ENCODE data around the gene ATP11C. TPM values are rescaled to one million over a fixed set of nuclear protein-coding genes. Genes with fewer than 3 reads are reported as not detected.
A peak's percentile ranks its signal among the peaks of the same experiment; 100 is the strongest.

The ATP11C gene
- total RNA-seq, 1 donor from 2014 or later, result 48.5 TPM

GRCh38 chrX:139832718-139833309, 100.0 kb downstream of the ATP11C start:
- H3K9me3 Mint-ChIP-seq (ENCODE audit: unreplicated experiment), result no peaks in the 10 kb centered on the region
- no peak for DNase-seq (ENCODE audit: low spot score)
- H3K36me3 Mint-ChIP-seq (ENCODE audit: low read depth, unreplicated experiment), result no peaks in the 10 kb centered on the region
- peaks cover 17% of the 10 kb centered on the region for H3K4me1 Mint-ChIP-seq (ENCODE audit: unreplicated experiment)
- H3K27me3 Mint-ChIP-seq (ENCODE audit: unreplicated experiment), result no peaks in the 10 kb centered on the region
- H3K27ac Mint-ChIP-seq (ENCODE audit: unreplicated experiment), result no peak overlapping the region
- TF ChIP-seq CTCF (IDR thresholded peaks at IDR 0.05; ENCODE audit: unreplicated experiment), result no peak
- H3K4me3 Mint-ChIP-seq (ENCODE audit: unreplicated experiment), result no peak overlapping the region

GRCh38 chrX:139831675-139832456, 101.0 kb downstream of the ATP11C start:
- Mint-ChIP-seq H3K4me1 (ENCODE audit: unreplicated experiment) (peaks cover 17% of the 10 kb centered on the region), H3K4me3 (ENCODE audit: unreplicated experiment) (no peak overlapping the region), H3K36me3 (ENCODE audit: low read depth, unreplicated experiment) (no peaks in the 10 kb centered on the region), H3K27ac (ENCODE audit: unreplicated experiment) (peak overlapping the region; percentile 64), H3K9me3 (ENCODE audit: unreplicated experiment) (no peaks in the 10 kb centered on the region), H3K27me3 (ENCODE audit: unreplicated experiment) (no peaks in the 10 kb centered on the region)
- no peak for DNase-seq (ENCODE audit: low spot score)
- no peak for TF ChIP-seq CTCF (IDR thresholded peaks at IDR 0.05; ENCODE audit: unreplicated experiment)

GRCh38 chrX:139831017-139831416, 101.8 kb downstream of the ATP11C start:
- Mint-ChIP-seq H3K4me3 (ENCODE audit: unreplicated experiment) (no peak overlapping the region), H3K27me3 (ENCODE audit: unreplicated experiment) (no peaks in the 10 kb centered on the region), H3K4me1 (ENCODE audit: unreplicated experiment) (peaks cover 17% of the 10 kb centered on the region), H3K27ac (ENCODE audit: unreplicated experiment) (peak overlapping the region; percentile 64), H3K9me3 (ENCODE audit: unreplicated experiment) (no peaks in the 10 kb centered on the region), H3K36me3 (ENCODE audit: low read depth, unreplicated experiment) (no peaks in the 10 kb centered on the region)
- TF ChIP-seq CTCF (IDR thresholded peaks at IDR 0.05; ENCODE audit: unreplicated experiment), result no peak
- DNase-seq (ENCODE audit: low spot score), result no peak

- no peak for DNase-seq (ENCODE audit: low spot score)
- H3K4me1 Mint-ChIP-seq (ENCODE audit: unreplicated experiment), result peaks cover 20% of the 10 kb centered on the region
- no peaks in the 10 kb centered on the region for H3K36me3 Mint-ChIP-seq (ENCODE audit: low read depth, unreplicated experiment)
- no peak overlapping the region for H3K27ac Mint-ChIP-seq (ENCODE audit: unreplicated experiment)
- no peak for TF ChIP-seq CTCF (IDR thresholded peaks at IDR 0.05; ENCODE audit: unreplicated experiment)
- no peaks in the 10 kb centered on the region for H3K9me3 Mint-ChIP-seq (ENCODE audit: unreplicated experiment)
- H3K27me3 Mint-ChIP-seq (ENCODE audit: unreplicated experiment), result no peaks in the 10 kb centered on the region
- H3K4me3 Mint-ChIP-seq (ENCODE audit: unreplicated experiment), result no peak overlapping the region
Measured at GRCh38 chrX:139828830-139829229, 104.0 kb downstream of the ATP11C start.

GRCh38 chrX:139828033-139828432, 104.8 kb downstream of the ATP11C start:
- no peak for TF ChIP-seq CTCF (IDR thresholded peaks at IDR 0.05; ENCODE audit: unreplicated experiment)
- H3K27me3 Mint-ChIP-seq (ENCODE audit: unreplicated experiment), result no peaks in the 10 kb centered on the region
- H3K4me1 Mint-ChIP-seq (ENCODE audit: unreplicated experiment), result peaks cover 20% of the 10 kb centered on the region
- no peaks in the 10 kb centered on the region for H3K36me3 Mint-ChIP-seq (ENCODE audit: low read depth, unreplicated experiment)
- H3K27ac Mint-ChIP-seq (ENCODE audit: unreplicated experiment), result no peak overlapping the region
- no peak for DNase-seq (ENCODE audit: low spot score)
- H3K9me3 Mint-ChIP-seq (ENCODE audit: unreplicated experiment), result no peaks in the 10 kb centered on the region
- no peak overlapping the region for H3K4me3 Mint-ChIP-seq (ENCODE audit: unreplicated experiment)
